Thoracic aorta (tissue), 2 donors: ENCODE data around the gene TNS3. TPM values are rescaled to one million over a fixed set of nuclear protein-coding genes. Genes with fewer than 3 reads are reported as not detected.

Experiments
- ATAC-seq: fragments of 150-250 bp; one replicate; pipeline ENCODE4 v1.8.0; 2017; ENCODE audit warnings: low read depth; ENCODE audit not compliant: insufficient number of reproducible peaks, low FRiP score
- DNase-seq: peaks from one replicate; pipeline ENCODE4 v3.0.0-alpha.2; 2020; ENCODE audit warnings: low spot score
- H3K27ac ChIP-seq, 2 donors: fragments of 200-600 bp; sonication (generic); 1 replicate in 1 of 2; 2 replicates in 1 of 2; pipeline ENCODE4 v1.5.1; 2016; ENCODE audit warnings: mild to moderate bottlenecking in 2 of 2, moderate library complexity in 2 of 2
- H3K27me3 ChIP-seq: fragments of 200-600 bp; sonication (generic); replicated peaks from 2 replicates; pipeline ENCODE4 v1.6.0; 2016; ENCODE audit warnings: mild to moderate bottlenecking; ENCODE audit not compliant: insufficient read depth
- H3K36me3 ChIP-seq: fragments of 200-600 bp; sonication (generic); one replicate; pipeline ENCODE4 v1.5.1; 2016
- H3K4me1 ChIP-seq, 2 donors: fragments of 200-600 bp; sonication (generic); 1 replicate in 1 of 2; 2 replicates in 1 of 2; pipeline versions ENCODE4 v1.5.1 to v1.6.0; 2016; ENCODE audit warnings: low read depth in 2 of 2, mild to moderate bottlenecking in 1 of 2; ENCODE audit not compliant: control insufficient read depth in 1 of 2
- H3K4me3 ChIP-seq: fragments of 200-600 bp; sonication (generic); 2 replicates; pipeline ENCODE4 v1.5.1; 2016; ENCODE audit warnings: mild to moderate bottlenecking
- H3K9me3 ChIP-seq: fragments of 200-600 bp; sonication (generic); 2 replicates; pipeline ENCODE4 v1.5.1; 2016
- CTCF ChIP-seq: fragments of 200-600 bp; sonication (generic); IDR thresholded peaks from one replicate; pipeline ENCODE4 v1.5.1; 2019; ENCODE audit warnings: antibody characterized with exemption
- total RNA-seq, 2 donors: library from RNA; depleted of rRNA; stranded (reverse); fragments of >200 nt; gene quantifications; one replicate each; pipeline versions ENCODE4 v1.1.0 to v1.2.3, GENCODE V29; 2016

The TNS3 gene
- total RNA-seq, 2 donors from 2014 or later: 138 to 151 TPM

GRCh38 chr7:47327698-47328391 lies 254.1 kb downstream of the TNS3 start:
- DNase-seq (peak; percentile 56), ATAC-seq (peak; percentile 84)
- Histone ChIP-seq H3K4me1 (peaks cover 27 to 42% of the 10 kb centered on the region in 2 donors), H3K9me3 (no peaks in the 10 kb centered on the region), H3K27me3 (no peaks in the 10 kb centered on the region), H3K36me3 (no peaks in the 10 kb centered on the region), H3K27ac (peak overlapping the region; percentile 85), H3K4me3 (peak overlapping the region; percentile 35)
- TF ChIP-seq CTCF: no peak

- DNase-seq (no peak), ATAC-seq (no peak)
- Histone ChIP-seq H3K4me1 (peaks cover 27 to 40% of the 10 kb centered on the region in 2 donors), H3K9me3 (no peaks in the 10 kb centered on the region), H3K27me3 (no peaks in the 10 kb centered on the region), H3K4me3 (peak overlapping the region; percentile 35), H3K36me3 (no peaks in the 10 kb centered on the region), H3K27ac (peak overlapping the region; percentile 85)
- no peak for TF ChIP-seq CTCF
Measured at GRCh38 chr7:47327346-47327697, 254.6 kb downstream of the TNS3 start.

- ATAC-seq: no peak
- peaks cover 27 to 40% of the 10 kb centered on the region in 2 donors for H3K4me1 ChIP-seq
- no peak for TF ChIP-seq CTCF
- no peaks in the 10 kb centered on the region for H3K27me3 ChIP-seq
- no peaks in the 10 kb centered on the region for H3K36me3 ChIP-seq
- no peaks in the 10 kb centered on the region for H3K9me3 ChIP-seq
- no peak for DNase-seq
- no peak overlapping the region for H3K4me3 ChIP-seq
- H3K27ac ChIP-seq: peak overlapping the region; percentile 85
Measured at GRCh38 chr7:47326808-47327207, 255.1 kb downstream of the TNS3 start.

- H3K36me3 ChIP-seq: peaks cover under 1% of the 10 kb centered on the region
- peak; percentile 14 for TF ChIP-seq CTCF
- H3K4me1 ChIP-seq: peaks cover 27 to 40% of the 10 kb centered on the region in 2 donors
- no peak for DNase-seq
- no peaks in the 10 kb centered on the region for H3K9me3 ChIP-seq
- H3K27ac ChIP-seq: peak overlapping the region in 1 of 2 donors; percentile 85
- H3K4me3 ChIP-seq: no peak overlapping the region
- no peaks in the 10 kb centered on the region for H3K27me3 ChIP-seq
- ATAC-seq: no peak
Measured at GRCh38 chr7:47326220-47326619, 255.7 kb downstream of the TNS3 start.

- Histone ChIP-seq H3K9me3 (no peaks in the 10 kb centered on the region), H3K36me3 (peaks cover 9% of the 10 kb centered on the region), H3K4me3 (no peak overlapping the region), H3K27ac (no peak overlapping the region), H3K4me1 (peaks cover 27 to 40% of the 10 kb centered on the region in 2 donors), H3K27me3 (no peaks in the 10 kb centered on the region)
- DNase-seq (no peak), ATAC-seq (no peak)
- TF ChIP-seq CTCF: no peak
Measured at GRCh38 chr7:47325337-47325736, 256.6 kb downstream of the TNS3 start.
